ENCODE data around the gene DOK7. TPM values are rescaled to one million over a fixed set of nuclear protein-coding genes. Genes with fewer than 3 reads are reported as not detected.
A peak's percentile ranks its signal among the peaks of the same experiment; 100 is the strongest.

DOK7 gene
- total RNA-seq, 4 donors from 2014 or later: 8.1 to 42.0 (median 13.2) TPM

DNA sequence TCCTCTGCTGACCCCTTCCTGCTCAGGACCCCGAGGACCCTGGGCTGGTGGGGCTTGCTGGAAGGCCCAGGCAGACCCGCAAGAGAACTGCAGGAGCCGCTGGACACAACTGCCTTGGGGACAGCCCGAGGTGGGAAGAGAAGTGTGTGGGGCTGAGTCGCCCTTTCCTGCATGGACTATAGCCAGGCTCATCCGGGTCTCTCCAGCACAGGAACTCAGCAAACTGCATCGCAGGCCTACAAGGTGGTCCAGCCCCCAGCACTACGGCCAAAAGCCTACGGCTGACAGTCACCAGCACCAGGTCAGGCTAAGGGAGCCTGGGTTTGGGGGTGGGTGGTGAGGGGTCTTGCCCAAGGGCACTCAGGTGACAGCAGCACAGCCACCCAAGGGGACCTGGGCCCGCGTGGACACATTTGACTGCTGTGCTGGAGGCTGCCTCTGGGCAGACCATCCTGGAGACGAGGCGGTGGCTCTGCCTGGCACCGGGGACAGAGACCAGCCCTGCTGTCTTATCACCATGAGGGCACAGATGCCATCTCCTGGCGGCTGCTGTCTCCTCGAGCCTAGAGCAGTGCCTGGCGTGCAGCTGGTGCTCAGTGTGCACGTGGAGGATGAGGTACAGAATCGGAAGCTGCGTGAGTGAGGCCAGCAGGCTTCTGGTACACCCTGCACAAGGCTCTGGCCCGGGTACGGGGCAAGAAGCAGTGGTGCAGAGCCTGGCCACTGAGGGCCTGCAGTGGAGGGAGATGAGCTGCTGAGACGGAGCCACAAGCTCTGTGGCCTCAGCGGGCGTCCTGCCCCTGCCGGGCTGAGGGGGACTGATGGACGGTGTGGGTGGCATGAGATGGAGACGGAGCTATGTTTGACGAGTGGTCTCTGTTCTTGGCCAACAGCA lies 54.0 kb downstream of the DOK7 start:
- no peak for TF ChIP-seq POLR2A (IDR thresholded peaks at IDR 0.05)
- TF ChIP-seq, protein P1, sequence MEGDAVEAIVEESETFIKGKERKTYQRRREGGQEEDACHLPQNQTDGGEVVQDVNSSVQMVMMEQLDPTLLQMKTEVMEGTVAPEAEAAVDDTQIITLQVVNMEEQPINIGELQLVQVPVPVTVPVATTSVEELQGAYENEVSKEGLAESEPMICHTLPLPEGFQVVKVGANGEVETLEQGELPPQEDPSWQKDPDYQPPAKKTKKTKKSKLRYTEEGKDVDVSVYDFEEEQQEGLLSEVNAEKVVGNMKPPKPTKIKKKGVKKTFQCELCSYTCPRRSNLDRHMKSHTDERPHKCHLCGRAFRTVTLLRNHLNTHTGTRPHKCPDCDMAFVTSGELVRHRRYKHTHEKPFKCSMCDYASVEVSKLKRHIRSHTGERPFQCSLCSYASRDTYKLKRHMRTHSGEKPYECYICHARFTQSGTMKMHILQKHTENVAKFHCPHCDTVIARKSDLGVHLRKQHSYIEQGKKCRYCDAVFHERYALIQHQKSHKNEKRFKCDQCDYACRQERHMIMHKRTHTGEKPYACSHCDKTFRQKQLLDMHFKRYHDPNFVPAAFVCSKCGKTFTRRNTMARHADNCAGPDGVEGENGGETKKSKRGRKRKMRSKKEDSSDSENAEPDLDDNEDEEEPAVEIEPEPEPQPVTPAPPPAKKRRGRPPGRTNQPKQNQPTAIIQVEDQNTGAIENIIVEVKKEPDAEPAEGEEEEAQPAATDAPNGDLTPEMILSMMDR (IDR thresholded peaks at IDR 0.05 in 4 of 5, conservative IDR thresholded peaks at IDR 0.05 in 1 of 5): no peak
- H3K4me3 ChIP-seq: no peak overlapping the region
- H3K9me3 ChIP-seq: no peaks in the 10 kb centered on the region
- H3K27ac ChIP-seq: no peak overlapping the region
- peaks cover 0 to 96% of the 10 kb centered on the region in 2 donors for H3K36me3 ChIP-seq
- no peaks in the 10 kb centered on the region for H3K4me1 ChIP-seq
- no peak for ATAC-seq
- intact Hi-C loops (cut with DNase I; ENCODE audit: low total_unique reads): no loop called here
- H3K27me3 ChIP-seq: no peaks in the 10 kb centered on the region
- in situ Hi-C loops (cut with MboI; ENCODE audit: low sequenced_read_pairs in 4 of 4): no loop called here
- no peak for DNase-seq

DNA sequence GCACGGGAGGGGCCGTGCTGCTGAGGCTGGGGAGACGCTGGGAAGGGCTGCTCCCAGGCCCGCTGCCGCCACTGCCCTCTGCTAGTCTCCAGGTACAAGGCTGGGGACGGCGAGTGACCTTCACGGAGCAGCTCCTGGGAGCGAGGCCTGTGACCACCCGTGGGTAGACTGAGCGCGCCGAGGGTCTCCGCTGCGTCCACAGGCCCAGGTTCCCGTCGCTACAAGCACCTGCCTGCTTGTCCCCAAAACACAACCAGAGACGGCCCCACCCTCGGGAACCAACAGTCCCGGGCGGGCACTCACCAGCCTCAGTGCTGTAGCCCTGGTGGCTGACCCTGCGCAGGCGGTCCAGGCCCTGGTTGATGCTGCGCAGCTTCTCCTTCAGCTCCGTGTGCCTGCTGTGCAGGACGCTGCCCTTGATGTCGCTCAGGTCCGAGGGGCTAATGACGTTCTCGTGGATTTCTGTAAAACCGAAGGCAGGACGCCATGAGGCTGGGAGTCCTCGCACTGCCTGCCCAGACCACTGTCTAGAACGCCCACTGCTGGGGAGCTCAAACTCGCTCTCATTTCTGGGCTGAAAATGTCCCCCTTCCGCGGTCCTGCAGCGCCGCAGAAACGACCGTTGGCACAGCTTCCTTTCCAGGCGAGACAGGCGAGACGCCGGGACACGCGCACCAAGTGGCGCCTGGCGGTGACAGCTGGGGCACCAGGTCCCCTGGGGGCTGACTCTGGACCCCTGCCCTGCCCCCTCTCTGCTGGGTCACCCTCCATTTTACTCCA lies 54.8 kb downstream of the DOK7 start:
- Histone ChIP-seq H3K9me3 (no peaks in the 10 kb centered on the region), H3K36me3 (peaks cover 0 to 93% of the 10 kb centered on the region in 2 donors), H3K27me3 (no peaks in the 10 kb centered on the region), H3K4me3 (no peak overlapping the region), H3K27ac (no peak overlapping the region), H3K4me1 (no peaks in the 10 kb centered on the region)
- intact Hi-C loops (cut with DNase I; ENCODE audit: low total_unique reads) (no loop called here), in situ Hi-C loops (cut with MboI; ENCODE audit: low sequenced_read_pairs in 4 of 4) (no loop called here)
- ATAC-seq: no peak
- no peak for TF ChIP-seq POLR2A (IDR thresholded peaks at IDR 0.05)
- TF ChIP-seq, protein P1 (IDR thresholded peaks at IDR 0.05 in 4 of 5, conservative IDR thresholded peaks at IDR 0.05 in 1 of 5): no peak
- peak in 1 of 2 donors; percentile 9 for DNase-seq

DNA sequence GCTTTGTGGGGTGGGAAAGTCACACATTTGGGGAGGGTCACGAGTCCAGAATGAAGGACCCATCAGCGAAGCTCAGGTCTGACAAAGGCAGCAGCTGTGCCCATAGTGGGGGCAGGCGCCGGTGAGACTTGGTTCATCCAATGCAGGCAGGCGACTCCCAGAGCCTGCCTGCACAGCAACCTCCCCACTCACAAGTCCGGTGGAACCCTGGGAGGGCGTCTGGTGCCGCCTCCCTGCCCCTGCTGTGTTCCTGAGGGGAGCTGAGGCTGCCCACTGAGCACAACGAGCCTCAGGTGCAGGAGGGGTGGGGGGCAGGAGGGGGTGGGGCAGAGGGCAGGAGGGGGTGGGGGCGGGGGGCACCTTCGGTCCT lies 55.4 kb downstream of the DOK7 start:
- peaks cover 0 to 93% of the 10 kb centered on the region in 2 donors for H3K36me3 ChIP-seq
- no peaks in the 10 kb centered on the region for H3K9me3 ChIP-seq
- DNase-seq (no peak), ATAC-seq (no peak)
- no peaks in the 10 kb centered on the region for H3K27me3 ChIP-seq
- no peak overlapping the region for H3K27ac ChIP-seq
- intact Hi-C loops (cut with DNase I; ENCODE audit: low total_unique reads) (no loop called here), in situ Hi-C loops (cut with MboI; ENCODE audit: low sequenced_read_pairs in 4 of 4) (no loop called here)
- no peak overlapping the region for H3K4me3 ChIP-seq
- no peaks in the 10 kb centered on the region for H3K4me1 ChIP-seq
- TF ChIP-seq, protein P1 (IDR thresholded peaks at IDR 0.05 in 4 of 5, conservative IDR thresholded peaks at IDR 0.05 in 1 of 5): no peak
- no peak for TF ChIP-seq POLR2A (IDR thresholded peaks at IDR 0.05)

DNA sequence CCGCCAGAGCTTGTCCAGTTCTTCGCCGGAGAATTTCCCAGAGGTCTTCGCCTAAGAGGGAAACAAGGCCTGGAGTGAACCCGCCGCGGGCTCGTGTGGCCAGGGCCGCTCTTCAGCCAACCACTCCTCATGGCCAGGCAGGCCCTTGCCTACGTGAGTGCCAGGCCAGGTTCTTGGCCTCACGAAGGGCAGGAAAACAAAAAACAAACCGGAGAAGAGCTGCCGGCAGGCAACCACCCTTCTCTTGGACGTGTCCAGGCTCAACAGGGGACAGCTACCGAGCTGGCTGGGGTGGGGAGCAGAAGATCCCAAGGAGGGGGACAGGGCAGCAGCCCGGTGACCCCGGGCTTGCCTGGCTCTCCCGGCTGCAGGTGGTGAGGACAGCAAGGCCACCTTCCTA lies 55.8 kb downstream of the DOK7 start:
- DNase-seq (peak in 1 of 2 donors; percentile 9), ATAC-seq (no peak)
- Histone ChIP-seq H3K4me3 (no peak overlapping the region), H3K27me3 (no peaks in the 10 kb centered on the region), H3K9me3 (no peaks in the 10 kb centered on the region), H3K27ac (no peak overlapping the region), H3K36me3 (peaks cover 0 to 93% of the 10 kb centered on the region in 2 donors), H3K4me1 (no peaks in the 10 kb centered on the region)
- intact Hi-C loops (cut with DNase I; ENCODE audit: low total_unique reads) (no loop called here), in situ Hi-C loops (cut with MboI; ENCODE audit: low sequenced_read_pairs in 4 of 4) (no loop called here)
- TF ChIP-seq, protein P1 (IDR thresholded peaks at IDR 0.05 in 4 of 5, conservative IDR thresholded peaks at IDR 0.05 in 1 of 5): no peak
- no peak for TF ChIP-seq POLR2A (IDR thresholded peaks at IDR 0.05)
